Measurements from ENCODE around the gene CFAP100.

- TF ChIP-seq SRF (IDR thresholded peaks at IDR 0.05; ENCODE audit: low read depth in 2 of 2, low read length in 2 of 2): no peak
- no peak for TF ChIP-seq NR2C2 (IDR thresholded peaks at IDR 0.05; ENCODE audit: borderline replicate concordance, control insufficient read depth, insufficient read length, low read depth)
Measured at GRCh38 chr3:126480206-126480605, 85.5 kb downstream of the CFAP100 start.

Data from GM12878 (cell line).